A549 (cell line): Measurements from ENCODE around the gene CPPED1. TPM values are rescaled to one million over a fixed set of nuclear protein-coding genes. Genes with fewer than 3 reads are reported as not detected.

Experiments
- ATAC-seq, 2 experiments: fragments of 200-7000 bp in 1 of 2; fragments of >200 bp in 1 of 2; cut with Nextera tagmentation in 1 of 2; cut with Tn5 transposase in 1 of 2; 3 replicates each; pipeline versions ENCODE4 v1.8.0 to v1.9.1; 2018 to 2020; ENCODE audit warnings: mild to moderate bottlenecking in 1 of 2, moderate library complexity in 1 of 2
- CTCF ChIA-PET: fragments of 300-600 bp; sonication (Branson Sonifier 250); formaldehyde crosslinking; extraction: SDS; loops from one replicate; lab custom pipeline; 2021; ENCODE audit warnings: antibody characterized with exemption, inconsistent platforms; lab: Yijun Ruan, JAX
- POLR2A ChIA-PET: fragments of 350-600 bp; formaldehyde crosslinking; extraction: SDS; loops from one replicate; lab custom pipeline; 2021; ENCODE audit warnings: antibody characterized with exemption, inconsistent platforms; lab: Yijun Ruan, JAX
- DNase-seq, 2 experiments: peaks; one replicate each; pipeline versions ENCODE4 v3.0.0 to v3.0.0-alpha.2; 2011 to 2016; ENCODE audit warnings: low read depth in 1 of 2, low spot score in 1 of 2
- FAIRE-seq: peaks from 2 replicates; lab custom pipeline; 2011; peaks lifted over from hg19 to GRCh38; lab: Jason Lieb, UNC
- H3K27ac ChIP-seq, 2 experiments: fragments of >200 bp; sonication (Bioruptor Twin); formaldehyde crosslinking; 3 replicates each; pipeline ENCODE4 v1.5.1; 2016 to 2017
- H3K4me1 ChIP-seq: fragments of >200 bp; sonication (Bioruptor Twin); formaldehyde crosslinking; 3 replicates; pipeline ENCODE4 v1.6.1; 2016
- H3K4me2 ChIP-seq: fragments of >200 bp; sonication (Bioruptor Twin); formaldehyde crosslinking; 3 replicates; pipeline ENCODE4 v1.6.1; 2016
- H3K4me3 ChIP-seq: fragments of >200 bp; sonication (Bioruptor Twin); formaldehyde crosslinking; 3 replicates; pipeline ENCODE4 v1.5.1; 2016
- H3K9me3 ChIP-seq: fragments of >200 bp; sonication (Bioruptor Twin); formaldehyde crosslinking; 3 replicates; pipeline ENCODE4 v1.6.1; 2016
- BHLHE40 ChIP-seq: IDR thresholded peaks from 2 replicates; pipeline ENCODE4 v1.6.1; 2012; ENCODE audit warnings: low read depth, low read length, inconsistent platforms
- CEBPB ChIP-seq, 2 experiments: fragments of >200 bp in 1 of 2; sonication (Bioruptor Twin) in 1 of 2; formaldehyde crosslinking in 1 of 2; IDR thresholded peaks; 2 replicates each; pipeline ENCODE4 v1.6.1; 2012 to 2016
- EHMT2 ChIP-seq: fragments of 200-600 bp; sonication (generic); IDR thresholded peaks from 2 replicates; pipeline ENCODE4 v1.6.1; 2016; ENCODE audit warnings: antibody characterized with exemption, low read depth, mild to moderate bottlenecking, moderate library complexity
- EP300 ChIP-seq, 2 experiments: fragments of >200 bp; sonication (Bioruptor Twin); formaldehyde crosslinking; IDR thresholded peaks; 2 replicates in 1 of 2; 3 replicates in 1 of 2; pipeline ENCODE4 v1.6.1; 2016 to 2017
- FOSB ChIP-seq: fragments of 250-450 bp; sonication (Bioruptor Pico); IDR thresholded peaks from 2 replicates; pipeline ENCODE4 v1.5.0; 2020; ENCODE audit warnings: mild to moderate bottlenecking, moderate library complexity
- FOSL2 ChIP-seq, 2 experiments: fragments of 450-650 bp in 1 of 2; fragments of >200 bp in 1 of 2; sonication (Bioruptor Twin) in 1 of 2; formaldehyde crosslinking; IDR thresholded peaks; 2 replicates each; pipeline versions ENCODE4 v1.5.0 to v1.6.1; 2016 to 2020; ENCODE audit warnings: mild to moderate bottlenecking in 1 of 2, moderate library complexity in 1 of 2
- HDAC2 ChIP-seq: fragments of 200-600 bp; sonication (generic); IDR thresholded peaks from 2 replicates; pipeline ENCODE4 v1.6.1; 2016
- HOXB13 ChIP-seq: fragments of 250-450 bp; sonication (Bioruptor Pico); IDR thresholded peaks from 2 replicates; pipeline ENCODE4 v1.5.0; 2020; ENCODE audit warnings: low read depth, mild to moderate bottlenecking, moderate library complexity
- PHF8 ChIP-seq: fragments of 200-600 bp; sonication (generic); IDR thresholded peaks from 2 replicates; pipeline ENCODE4 v1.6.1; 2016; ENCODE audit warnings: low read depth, mild to moderate bottlenecking, antibody characterized with exemption, moderate library complexity, borderline replicate concordance
- POLR2A ChIP-seq: IDR thresholded peaks from 2 replicates; pipeline ENCODE4 v1.6.1; 2012; ENCODE audit warnings: mild to moderate bottlenecking, low read length
- RAD21 ChIP-seq, 2 experiments: fragments of >200 bp in 1 of 2; sonication (Bioruptor Twin) in 1 of 2; formaldehyde crosslinking in 1 of 2; IDR thresholded peaks in 1 of 2; conservative IDR thresholded peaks in 1 of 2; 2 replicates in 1 of 2; 3 replicates in 1 of 2; pipeline ENCODE4 v1.6.1; 2012 to 2018; ENCODE audit warnings: inconsistent platforms in 1 of 2
- RARB ChIP-seq: fragments of 250-450 bp; sonication (Bioruptor Pico); IDR thresholded peaks from 2 replicates; pipeline ENCODE4 v1.8.0; 2021; ENCODE audit warnings: mild to moderate bottlenecking, moderate library complexity
- RCOR1 ChIP-seq: fragments of 150-350 bp; IDR thresholded peaks from 2 replicates; pipeline ENCODE4 v1.6.1; 2014; ENCODE audit warnings: antibody characterized with exemption, low read length, low read depth
- RFX5 ChIP-seq: fragments of 450-650 bp; IDR thresholded peaks from 2 replicates; pipeline ENCODE4 v1.7.1; 2014; ENCODE audit warnings: antibody characterized with exemption, mild to moderate bottlenecking, moderate library complexity
- SMC3 ChIP-seq: fragments of >200 bp; sonication (Bioruptor Twin); formaldehyde crosslinking; IDR thresholded peaks from 3 replicates; pipeline ENCODE4 v1.6.1; 2018; ENCODE audit warnings: inconsistent platforms
- SREBF2 ChIP-seq: fragments of 450-650 bp; IDR thresholded peaks from 2 replicates; pipeline ENCODE4 v1.6.1; 2014; ENCODE audit warnings: mild to moderate bottlenecking, moderate library complexity
- TP53 ChIP-seq: fragments of 250-450 bp; sonication (Bioruptor Pico); IDR thresholded peaks from 2 replicates; pipeline ENCODE4 v1.5.0; 2021; ENCODE audit warnings: mild to moderate bottlenecking, moderate library complexity
- ZSCAN20 ChIP-seq: fragments of 250-450 bp; sonication (Bioruptor Pico); IDR thresholded peaks from 2 replicates; pipeline ENCODE4 v1.8.0; 2022; ENCODE audit warnings: mild to moderate bottlenecking, moderate library complexity
- WGBS: methylation state at CpG from one replicate; pipeline ENCODE4 v1.1.6; 2017; ENCODE audit errors: missing lambda C conversion rate; 5-methylcytosine and 5-hydroxymethylcytosine counted together
- polyA plus RNA-seq, 4 experiments: library from polyadenylated mRNA; depleted of rRNA in 3 of 4; stranded (reverse); fragments of >200 nt; fragmentation: RNase III in 1 of 4; extraction: RNeasy Plus Mini Kit Qiagen cat#74134 plus additional on column Dnase treatment in 1 of 4; gene quantifications; 2 replicates in 3 of 4; 3 replicates in 1 of 4; pipeline ENCODE4 v1.2.3, GENCODE V29; 2011 to 2017
- TF ChIP-seq, protein P1 (sequence below): IDR thresholded peaks from 2 replicates; pipeline ENCODE4 v1.6.1; 2012
- TF ChIP-seq, protein P2 (sequence below): fragments of >200 bp; sonication (Bioruptor Twin); formaldehyde crosslinking; IDR thresholded peaks from 2 replicates; pipeline ENCODE4 v1.6.1; 2016
- TF ChIP-seq, protein P3 (sequence below): fragments of 450-650 bp; IDR thresholded peaks from 2 replicates; pipeline ENCODE4 v1.6.1; 2014; ENCODE audit warnings: antibody characterized with exemption
- TF ChIP-seq, protein P4 (sequence below): fragments of 150-350 bp; IDR thresholded peaks from 2 replicates; pipeline ENCODE4 v1.6.1; 2014; ENCODE audit warnings: low read depth, mild to moderate bottlenecking, low read length
- TF ChIP-seq, protein P5 (sequence below): IDR thresholded peaks from 2 replicates; pipeline ENCODE4 v1.6.1; 2012

Gene CPPED1
- polyA plus RNA-seq, 2 of the 4 experiments (the other 2 are of a cell fraction) = 16.1 to 30.5 TPM

DNA sequence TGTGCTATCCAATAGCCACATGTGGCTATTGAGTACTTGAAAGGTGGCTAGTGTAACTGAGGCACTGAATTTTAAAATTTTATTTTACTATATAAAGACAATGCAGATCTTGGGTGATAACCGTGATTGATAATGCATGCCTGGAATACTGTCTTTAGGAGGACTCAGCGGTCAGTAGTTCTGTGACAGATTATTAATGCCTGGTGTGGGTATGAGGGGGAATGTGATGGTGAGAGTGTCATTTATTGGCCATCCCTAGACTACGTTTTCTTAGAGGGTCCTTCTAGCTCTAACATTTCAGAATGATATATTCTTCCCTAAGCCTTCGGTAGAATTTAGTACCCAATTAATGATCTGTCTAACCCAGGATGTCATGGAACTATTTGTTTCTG, 157.6 kb downstream of the CPPED1 start:
- ChIA-PET POLR2A (no interaction called here), CTCF (interaction anchor here (1.6 kb wide), 1 partner anchor 73 kb away, joined by 4 read pairs; no protein-coding TSS in a partner anchor)
- FAIRE-seq (no peak), DNase-seq (no peak), ATAC-seq (no peak)
- WGBS = 82% methylated on average over 4 of the region's 4 CpGs
- H3K27ac ChIP-seq = peak overlapping the region; percentile 42 to 69; a peak in 4 of 6 replicates
- H3K4me3 ChIP-seq = no peak overlapping the region
- no peaks in the 10 kb centered on the region for H3K9me3 ChIP-seq
- peaks cover 31% of the 10 kb centered on the region for H3K4me1 ChIP-seq
- H3K4me2 ChIP-seq = peak overlapping the region; percentile 56; the same call in 2 of the 3 replicates
- TF ChIP-seq, protein P1, sequence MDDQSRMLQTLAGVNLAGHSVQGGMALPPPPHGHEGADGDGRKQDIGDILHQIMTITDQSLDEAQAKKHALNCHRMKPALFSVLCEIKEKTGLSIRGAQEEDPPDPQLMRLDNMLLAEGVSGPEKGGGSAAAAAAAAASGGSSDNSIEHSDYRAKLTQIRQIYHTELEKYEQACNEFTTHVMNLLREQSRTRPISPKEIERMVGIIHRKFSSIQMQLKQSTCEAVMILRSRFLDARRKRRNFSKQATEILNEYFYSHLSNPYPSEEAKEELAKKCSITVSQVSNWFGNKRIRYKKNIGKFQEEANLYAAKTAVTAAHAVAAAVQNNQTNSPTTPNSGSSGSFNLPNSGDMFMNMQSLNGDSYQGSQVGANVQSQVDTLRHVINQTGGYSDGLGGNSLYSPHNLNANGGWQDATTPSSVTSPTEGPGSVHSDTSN = no peak
- no peak for TF ChIP-seq POLR2A
- TF ChIP-seq TP53 = no peak
- TF ChIP-seq ZSCAN20 = no peak
- no peak for TF ChIP-seq FOSL2 (IDR thresholded peaks at IDR 0.05)
- TF ChIP-seq FOSL2 (CRISPR knock-in tag; IDR thresholded peaks at IDR 0.05) = no peak

DNA sequence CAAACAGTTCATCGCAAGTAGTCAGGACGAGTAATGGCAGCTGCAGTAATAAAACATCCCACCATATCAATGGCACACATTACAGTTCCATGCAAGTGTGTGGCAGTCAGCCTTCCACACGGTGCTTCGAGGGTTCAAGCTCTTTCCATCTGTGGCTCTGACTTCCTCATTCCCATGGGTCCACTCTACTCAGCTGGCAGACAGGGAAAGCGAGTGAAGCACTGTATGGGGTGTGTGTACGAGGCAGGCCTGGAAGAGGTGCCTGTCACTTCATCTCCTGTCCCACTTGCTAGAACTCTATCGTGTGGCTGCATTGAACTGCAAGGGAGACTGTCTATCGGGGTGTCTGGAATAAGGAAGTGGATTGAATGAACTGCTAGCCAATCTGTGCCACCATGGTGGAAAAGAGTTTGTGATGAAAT, 160.6 kb downstream of the CPPED1 start:
- H3K4me1 ChIP-seq = peaks cover 28% of the 10 kb centered on the region
- POLR2A ChIA-PET = no interaction called here
- no peaks in the 10 kb centered on the region for H3K9me3 ChIP-seq
- H3K4me2 ChIP-seq = no peak overlapping the region
- FAIRE-seq (no peak), DNase-seq (no peak), ATAC-seq (no peak)
- H3K4me3 ChIP-seq = no peak overlapping the region
- peak overlapping the region; percentile 57 to 59; a peak in 5 of 6 replicates for H3K27ac ChIP-seq
- 90% methylated on average over 8 of the region's 8 CpGs for WGBS
- CTCF ChIA-PET = no interaction called here
- TF ChIP-seq ZSCAN20 = no peak
- TF ChIP-seq, protein P2, sequence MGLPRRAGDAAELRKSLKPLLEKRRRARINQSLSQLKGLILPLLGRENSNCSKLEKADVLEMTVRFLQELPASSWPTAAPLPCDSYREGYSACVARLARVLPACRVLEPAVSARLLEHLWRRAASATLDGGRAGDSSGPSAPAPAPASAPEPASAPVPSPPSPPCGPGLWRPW = no peak

DNA sequence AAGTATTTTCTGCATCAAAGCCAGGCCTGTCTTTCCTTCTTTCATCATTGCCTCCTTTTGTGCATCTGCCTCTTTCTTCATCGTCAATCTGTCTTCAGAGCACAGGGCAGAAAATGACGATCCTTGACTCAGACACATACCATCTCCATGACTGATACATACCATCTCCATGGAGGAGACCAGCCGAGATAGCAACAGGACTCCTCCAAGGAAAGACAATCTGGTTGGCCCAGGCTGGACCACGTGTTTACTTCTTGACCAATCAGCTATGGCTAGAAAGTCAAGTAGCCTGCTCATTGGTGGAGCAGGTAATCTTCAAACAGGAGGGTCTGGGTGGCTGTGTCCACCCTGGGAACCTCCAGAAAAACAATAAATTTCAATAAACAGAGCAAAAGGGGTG, 164.6 kb downstream of the CPPED1 start:
- WGBS = 41% methylated on average over 4 of the region's 4 CpGs
- ChIA-PET POLR2A (no interaction called here), CTCF (no interaction called here)
- no peak overlapping the region for H3K4me3 ChIP-seq
- ATAC-seq (peak; percentile 75 to 87; a peak in 5 of 6 replicates), FAIRE-seq (no peak), DNase-seq (peak in 1 of 2 experiments; percentile 66)
- H3K4me1 ChIP-seq = peaks cover 7% of the 10 kb centered on the region; the same call in 2 of the 3 replicates
- H3K9me3 ChIP-seq = no peaks in the 10 kb centered on the region
- no peak overlapping the region for H3K27ac ChIP-seq
- no peak overlapping the region for H3K4me2 ChIP-seq
- TF ChIP-seq RFX5 (peak; percentile 69; the same call in 1 of the 2 replicates), SMC3 (no peak), FOSL2 (IDR thresholded peaks at IDR 0.05) (no peak), FOSL2 (CRISPR knock-in tag; IDR thresholded peaks at IDR 0.05) (peak; percentile 39; the same call in 1 of the 2 replicates)

DNA sequence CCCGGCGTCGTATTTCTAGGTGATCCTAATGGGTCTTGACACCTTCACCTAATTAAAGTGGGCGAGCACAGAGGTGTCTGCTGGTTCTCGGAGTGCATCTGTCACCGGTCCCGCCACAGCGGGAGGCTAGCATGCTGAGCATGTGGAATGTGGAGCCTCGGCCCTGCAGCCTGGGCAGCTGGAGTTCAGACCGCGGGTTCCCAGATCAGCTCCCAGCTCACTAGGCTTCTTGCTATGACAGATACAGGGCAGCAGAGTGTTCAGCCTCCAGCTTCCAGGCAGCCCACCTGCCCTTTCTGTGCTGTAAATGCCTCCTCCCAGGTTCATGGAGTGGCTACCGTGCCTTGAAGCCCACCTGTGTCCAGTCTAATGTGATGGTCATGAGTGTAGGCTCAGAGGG, 166.7 kb downstream of the CPPED1 start:
- TF ChIP-seq HDAC2 (no peak), EHMT2 (no peak), CEBPB (IDR thresholded peaks at IDR 0.05) (no peak), RCOR1 (no peak), FOSB (CRISPR knock-in tag) (no peak), SREBF2 (no peak), RAD21 (conservative IDR thresholded peaks at IDR 0.05 in 1 of 2, IDR thresholded peaks at IDR 0.05 in 1 of 2) (no peak), EP300 (IDR thresholded peaks at IDR 0.05) (no peak), RARB (CRISPR knock-in tag) (no peak), HOXB13 (CRISPR knock-in tag) (no peak), BHLHE40 (no peak), PHF8 (no peak)
- TF ChIP-seq, protein P3, sequence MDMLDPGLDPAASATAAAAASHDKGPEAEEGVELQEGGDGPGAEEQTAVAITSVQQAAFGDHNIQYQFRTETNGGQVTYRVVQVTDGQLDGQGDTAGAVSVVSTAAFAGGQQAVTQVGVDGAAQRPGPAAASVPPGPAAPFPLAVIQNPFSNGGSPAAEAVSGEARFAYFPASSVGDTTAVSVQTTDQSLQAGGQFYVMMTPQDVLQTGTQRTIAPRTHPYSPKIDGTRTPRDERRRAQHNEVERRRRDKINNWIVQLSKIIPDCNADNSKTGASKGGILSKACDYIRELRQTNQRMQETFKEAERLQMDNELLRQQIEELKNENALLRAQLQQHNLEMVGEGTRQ = no peak
- TF ChIP-seq, protein P1 = no peak
- TF ChIP-seq, protein P4, sequence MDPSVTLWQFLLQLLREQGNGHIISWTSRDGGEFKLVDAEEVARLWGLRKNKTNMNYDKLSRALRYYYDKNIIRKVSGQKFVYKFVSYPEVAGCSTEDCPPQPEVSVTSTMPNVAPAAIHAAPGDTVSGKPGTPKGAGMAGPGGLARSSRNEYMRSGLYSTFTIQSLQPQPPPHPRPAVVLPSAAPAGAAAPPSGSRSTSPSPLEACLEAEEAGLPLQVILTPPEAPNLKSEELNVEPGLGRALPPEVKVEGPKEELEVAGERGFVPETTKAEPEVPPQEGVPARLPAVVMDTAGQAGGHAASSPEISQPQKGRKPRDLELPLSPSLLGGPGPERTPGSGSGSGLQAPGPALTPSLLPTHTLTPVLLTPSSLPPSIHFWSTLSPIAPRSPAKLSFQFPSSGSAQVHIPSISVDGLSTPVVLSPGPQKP = no peak
- TF ChIP-seq, protein P5, sequence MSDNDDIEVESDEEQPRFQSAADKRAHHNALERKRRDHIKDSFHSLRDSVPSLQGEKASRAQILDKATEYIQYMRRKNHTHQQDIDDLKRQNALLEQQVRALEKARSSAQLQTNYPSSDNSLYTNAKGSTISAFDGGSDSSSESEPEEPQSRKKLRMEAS = no peak
- TF ChIP-seq, protein P2 = no peak
- TF ChIP-seq, all 56 proteins: peak for 0
- H3K9me3 ChIP-seq = no peaks in the 10 kb centered on the region
- no peak overlapping the region for H3K27ac ChIP-seq
- ChIA-PET CTCF (no interaction called here), POLR2A (no interaction called here)
- FAIRE-seq = no peak
- no peak for DNase-seq
- 94% methylated on average over 11 of the region's 12 CpGs for WGBS
- ATAC-seq = no peak
- no peak overlapping the region for H3K4me3 ChIP-seq
- no peak overlapping the region for H3K4me2 ChIP-seq
- no peaks in the 10 kb centered on the region for H3K4me1 ChIP-seq
